ENCODE measurements around the gene TMEM169.

DNA sequence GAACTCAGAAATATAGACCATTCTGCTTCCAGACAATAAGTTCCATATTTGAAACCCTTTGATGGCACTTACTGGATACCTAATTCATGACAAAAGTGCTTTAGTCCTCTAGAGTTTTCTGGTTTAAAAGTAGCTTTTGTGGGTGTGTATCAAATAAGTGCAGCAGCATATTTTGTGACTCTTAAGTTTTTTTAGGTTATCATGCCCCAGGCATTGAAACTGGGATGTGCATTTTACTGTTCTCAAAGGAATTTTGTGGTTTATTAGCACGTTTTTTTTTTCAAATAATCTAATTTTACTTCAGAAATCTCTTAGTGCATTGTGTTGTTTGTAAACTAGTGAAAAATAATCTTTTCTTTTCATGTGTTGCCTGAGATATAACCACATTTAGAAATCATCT is 28.9 kb downstream of the TMEM169 start:
- TF ChIP-seq, protein P1, sequence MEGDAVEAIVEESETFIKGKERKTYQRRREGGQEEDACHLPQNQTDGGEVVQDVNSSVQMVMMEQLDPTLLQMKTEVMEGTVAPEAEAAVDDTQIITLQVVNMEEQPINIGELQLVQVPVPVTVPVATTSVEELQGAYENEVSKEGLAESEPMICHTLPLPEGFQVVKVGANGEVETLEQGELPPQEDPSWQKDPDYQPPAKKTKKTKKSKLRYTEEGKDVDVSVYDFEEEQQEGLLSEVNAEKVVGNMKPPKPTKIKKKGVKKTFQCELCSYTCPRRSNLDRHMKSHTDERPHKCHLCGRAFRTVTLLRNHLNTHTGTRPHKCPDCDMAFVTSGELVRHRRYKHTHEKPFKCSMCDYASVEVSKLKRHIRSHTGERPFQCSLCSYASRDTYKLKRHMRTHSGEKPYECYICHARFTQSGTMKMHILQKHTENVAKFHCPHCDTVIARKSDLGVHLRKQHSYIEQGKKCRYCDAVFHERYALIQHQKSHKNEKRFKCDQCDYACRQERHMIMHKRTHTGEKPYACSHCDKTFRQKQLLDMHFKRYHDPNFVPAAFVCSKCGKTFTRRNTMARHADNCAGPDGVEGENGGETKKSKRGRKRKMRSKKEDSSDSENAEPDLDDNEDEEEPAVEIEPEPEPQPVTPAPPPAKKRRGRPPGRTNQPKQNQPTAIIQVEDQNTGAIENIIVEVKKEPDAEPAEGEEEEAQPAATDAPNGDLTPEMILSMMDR (IDR thresholded peaks at IDR 0.05) = no peak
- no peak for TF ChIP-seq POLR2A (IDR thresholded peaks at IDR 0.05)

Data from thyroid gland (tissue), 4 donors.